IMR-90 (cell line): ENCODE measurements around the gene C10orf62. TPM values are rescaled to one million over a fixed set of nuclear protein-coding genes. Genes with fewer than 3 reads are reported as not detected.

Source experiments
- ATAC-seq: fragments of 200-7000 bp; cut with Tn5 transposase; 2 replicates; pipeline ENCODE4 v1.9.1; 2020; ENCODE audit warnings: low read depth, mild to moderate bottlenecking, moderate library complexity
- BruUV-seq: library from RNA; stranded (reverse); fragments of 400-500 nt; replicated peaks from 2 replicates; lab custom pipeline; 2021; lab: Mats Ljungman, UMichigan
- CTCF ChIA-PET: fragments of 300-600 bp; formaldehyde crosslinking; extraction: SDS; loops from one replicate; lab custom pipeline; 2021; ENCODE audit warnings: antibody characterized with exemption; lab: Yijun Ruan, JAX
- POLR2A ChIA-PET: fragments of 300-600 bp; sonication (Branson Sonifier 250); formaldehyde crosslinking; loops from one replicate; lab custom pipeline; 2022; ENCODE audit warnings: antibody characterized with exemption; ENCODE audit not compliant: unreplicated experiment; lab: Charles Lee
- DNase-seq: peaks from one replicate; pipeline ENCODE4 v3.0.0; 2013
- H2AFZ ChIP-seq: replicated peaks from 2 replicates; pipeline ENCODE3; 2013; ENCODE audit warnings: low read length, mild to moderate bottlenecking; ENCODE audit not compliant: poor library complexity
- H2AK5ac ChIP-seq: 2 replicates; pipeline ENCODE4 v1.6.1; 2013; ENCODE audit warnings: low read depth, low read length, inconsistent platforms
- H2AK9ac ChIP-seq: replicated peaks from 2 replicates; pipeline ENCODE3; 2013; ENCODE audit warnings: mild to moderate bottlenecking, low read depth, low read length, moderate library complexity; ENCODE audit not compliant: poor library complexity
- H2BK120ac ChIP-seq: 2 replicates; pipeline ENCODE4 v1.6.1; 2013; ENCODE audit warnings: low read depth, low read length, inconsistent platforms
- H2BK15ac ChIP-seq: 3 replicates; pipeline ENCODE4 v1.6.1; 2013; ENCODE audit warnings: low read depth, low read length, inconsistent platforms
- H2BK20ac ChIP-seq: 2 replicates; pipeline ENCODE4 v1.6.1; 2013; ENCODE audit warnings: low read depth, mild to moderate bottlenecking, inconsistent platforms, low read length, moderate library complexity
- H2BK5ac ChIP-seq: 2 replicates; pipeline ENCODE4 v1.6.1; 2013; ENCODE audit warnings: mild to moderate bottlenecking, low read depth, low read length, inconsistent platforms; ENCODE audit not compliant: poor library complexity, severe bottlenecking
- H3K14ac ChIP-seq: replicated peaks from 2 replicates; pipeline ENCODE4 v1.6.1; 2013; ENCODE audit warnings: low read depth, low read length, inconsistent platforms
- H3K18ac ChIP-seq: 2 replicates; pipeline ENCODE4 v1.6.1; 2013; ENCODE audit warnings: low read depth, low read length, control low read depth
- H3K23ac ChIP-seq: 2 replicates; pipeline ENCODE4 v1.6.1; 2013; ENCODE audit warnings: low read depth, low read length, inconsistent platforms
- H3K27ac ChIP-seq: 2 replicates; pipeline ENCODE4 v1.5.1; 2013; ENCODE audit warnings: mild to moderate bottlenecking, control low read depth, low read length; ENCODE audit not compliant: insufficient read depth
- H3K27me3 ChIP-seq: 2 replicates; pipeline ENCODE4 v1.6.1; 2013; ENCODE audit warnings: low read length; ENCODE audit not compliant: control insufficient read depth, insufficient read depth
- H3K36me3 ChIP-seq: 2 replicates; pipeline ENCODE4 v1.6.1; 2013; ENCODE audit warnings: low read length, mixed read lengths; ENCODE audit not compliant: control insufficient read depth, insufficient read depth
- H3K4ac ChIP-seq: 2 replicates; pipeline ENCODE4 v1.6.1; 2013; ENCODE audit warnings: low read depth, low read length, inconsistent platforms
- H3K4me1 ChIP-seq: 2 replicates; pipeline ENCODE4 v1.6.1; 2013; ENCODE audit warnings: low read length, mixed read lengths; ENCODE audit not compliant: control insufficient read depth, insufficient read depth
- H3K4me2 ChIP-seq: 2 replicates; pipeline ENCODE4 v1.6.1; 2013; ENCODE audit warnings: low read depth, mild to moderate bottlenecking, control low read depth, low read length, moderate library complexity
- H3K4me3 ChIP-seq: 2 replicates; pipeline ENCODE4 v1.5.1; 2013; ENCODE audit warnings: low read depth, mild to moderate bottlenecking, control low read depth, low read length, moderate library complexity; ENCODE audit not compliant: insufficient read depth
- H3K56ac ChIP-seq: 2 replicates; pipeline ENCODE4 v1.6.1; 2013; ENCODE audit warnings: low read length, inconsistent platforms; ENCODE audit not compliant: insufficient read depth; ENCODE audit errors: extremely low read depth
- H3K79me1 ChIP-seq, 2 experiments: 2 replicates each; pipeline ENCODE4 v1.6.1; 2013; ENCODE audit warnings: low read length in 2 of 2, inconsistent platforms in 1 of 2, low read depth in 1 of 2
- H3K9ac ChIP-seq: 2 replicates; pipeline ENCODE4 v1.6.1; 2013; ENCODE audit warnings: low read depth, low read length, control low read depth
- H3K9me1 ChIP-seq: 2 replicates; pipeline ENCODE4 v1.6.1; 2013; ENCODE audit warnings: low read length, inconsistent platforms; ENCODE audit not compliant: insufficient read depth
- H3K9me3 ChIP-seq: 2 replicates; pipeline ENCODE4 v1.6.1; 2013; ENCODE audit warnings: low read length; ENCODE audit not compliant: control insufficient read depth, insufficient read depth
- H4K20me1 ChIP-seq: 2 replicates; pipeline ENCODE4 v1.6.1; 2013; ENCODE audit warnings: low read length, inconsistent platforms; ENCODE audit not compliant: insufficient read depth
- H4K5ac ChIP-seq: 2 replicates; pipeline ENCODE4 v1.6.1; 2013; ENCODE audit warnings: mild to moderate bottlenecking, low read depth, low read length, control low read depth
- H4K8ac ChIP-seq, 2 experiments: 2 replicates each; pipeline ENCODE4 v1.6.1; 2013; ENCODE audit warnings: low read depth in 2 of 2, low read length in 2 of 2, control low read depth in 1 of 2, inconsistent platforms in 1 of 2
- H4K91ac ChIP-seq: 2 replicates; pipeline ENCODE4 v1.6.1; 2013; ENCODE audit warnings: low read depth, low read length, inconsistent platforms; ENCODE audit not compliant: insufficient read depth
- BHLHE40 ChIP-seq: fragments of 150-350 bp; IDR thresholded peaks from 2 replicates; pipeline ENCODE4 v1.6.1; 2016; ENCODE audit warnings: mild to moderate bottlenecking, low read depth, low read length
- MAFK ChIP-seq: IDR thresholded peaks from 2 replicates; pipeline ENCODE4 v1.6.1; 2012; ENCODE audit warnings: low read depth, low read length, improper control_type of control experiment
- POLR2A ChIP-seq: IDR thresholded peaks from 2 replicates; pipeline ENCODE4 v1.6.1; 2012; ENCODE audit warnings: mild to moderate bottlenecking, low read depth, low read length
- SMC3 ChIP-seq: fragments of 150-350 bp; IDR thresholded peaks from 2 replicates; pipeline ENCODE4 v1.6.1; 2016; ENCODE audit warnings: low read depth, mild to moderate bottlenecking, antibody characterized with exemption, low read length, moderate library complexity
- WGBS, 2 experiments: methylation state at CpG; one replicate each; pipeline versions ENCODE4 v1.1.5 to v1.1.7; 2013; ENCODE audit warnings: missing lambda C conversion rate in 2 of 2; ENCODE audit not compliant: insufficient read length in 1 of 2; ENCODE audit errors: extremely low coverage in 2 of 2; 5-methylcytosine and 5-hydroxymethylcytosine counted together
- dilution Hi-C: fragments of 300-500 bp; cut with HindIII; formaldehyde crosslinking; loops from one replicate; pipeline ENCODE4 v1.14.3; 2018; ENCODE audit warnings: low sequenced_read_pairs; ENCODE audit not compliant: unreplicated experiment
- in situ Hi-C: fragments of 300-500 bp; cut with MboI; formaldehyde crosslinking; loops from 3 replicates; pipeline ENCODE4 v1.14.3; 2019; ENCODE audit warnings: low sequenced_read_pairs, inconsistent platforms, mixed read lengths
- intact Hi-C: fragments of 100-400 bp; cut with micrococcal nuclease; formaldehyde crosslinking; loops from 2 replicates; pipeline ENCODE4 v1.10.0; 2022
- polyA plus RNA-seq, 3 experiments: library from polyadenylated mRNA; depleted of rRNA; stranded (reverse); fragments of >200 nt; gene quantifications; 2 replicates each; pipeline ENCODE4 v1.2.3, GENCODE V29; 2012; ENCODE audit warnings: low replicate concordance in 1 of 3
- total RNA-seq: library from RNA; depleted of rRNA; stranded (reverse); fragments of >200 nt; gene quantifications from 2 replicates; pipeline ENCODE4 v1.2.3, GENCODE V29; 2012

C10orf62 gene
- total and polyA plus RNA-seq, 2 of the 4 experiments (the other 2 are of a cell fraction), result not detected

GRCh38 chr10:97590748-97591495 lies 1.4 kb downstream of the C10orf62 start:
- Histone ChIP-seq H2BK5ac (no peak overlapping the region), H2AK5ac (no peak overlapping the region), H3K4me1 (peaks cover 4% of the 10 kb centered on the region), H3K27me3 (no peaks in the 10 kb centered on the region), H2BK120ac (no peak overlapping the region), H3K79me1 (no peaks in the 10 kb centered on the region), H2BK15ac (no peak overlapping the region), H3K9me1 (no peaks in the 10 kb centered on the region; the same call in 1 of the 2 replicates), H2AK9ac (no peak overlapping the region), H3K4me3 (no peak overlapping the region), H3K9ac (no peak overlapping the region), H4K20me1 (no peaks in the 10 kb centered on the region), H3K23ac (no peak overlapping the region), H2BK20ac (no peak overlapping the region), H3K56ac (no peak overlapping the region), H4K8ac (no peak overlapping the region), H4K5ac (no peak overlapping the region), H3K9me3 (no peaks in the 10 kb centered on the region), H3K36me3 (no peaks in the 10 kb centered on the region), H3K27ac (no peak overlapping the region), H3K14ac (no peak overlapping the region), H3K18ac (no peak overlapping the region), H2AFZ (peak overlapping the region; percentile 8), H3K4me2 (no peak overlapping the region), H3K4ac (no peak overlapping the region), H4K91ac (no peak overlapping the region)
- WGBS, 2 experiments, result 100% methylated on average over 1 of the region's 5 CpGs; no CpG with 5 or more reads in 1 of the 2 experiments
- TF ChIP-seq POLR2A (no peak), BHLHE40 (no peak), MAFK (no peak), SMC3 (no peak)
- POLR2A ChIA-PET, result no interaction called here
- ATAC-seq, result no peak
- DNase-seq, result no peak
- CTCF ChIA-PET, result no interaction called here
- BruUV-seq, result no TSS peak
- in situ Hi-C loops (no loop called here), intact Hi-C loops (no loop called here), dilution Hi-C loops (no loop called here)
